Measurements from ENCODE around the gene MLIP. TPM values are rescaled to one million over a fixed set of nuclear protein-coding genes. Genes with fewer than 3 reads are reported as not detected.

MLIP gene
- total RNA-seq, 1 experiment from 2014 or later, result not detected

DNA sequence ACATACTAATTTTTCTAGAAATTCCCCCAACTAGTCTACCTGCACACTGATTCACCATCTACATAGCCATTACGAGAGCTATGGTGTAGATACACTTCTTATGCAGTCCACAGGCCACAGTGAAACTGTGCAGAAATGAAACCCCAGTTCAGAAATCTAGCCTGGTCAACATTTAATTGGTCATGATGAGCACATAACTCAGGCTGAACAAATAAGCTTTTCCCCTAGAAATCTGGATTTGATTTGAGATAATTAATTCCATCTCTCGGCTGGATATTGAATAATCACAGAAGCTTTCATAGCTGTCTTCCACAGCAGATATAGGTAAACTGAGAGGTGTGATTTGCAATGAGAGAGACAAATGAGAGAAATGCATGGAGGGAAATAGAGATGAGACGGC, 174.4 kb downstream of the MLIP start:
- Mint-ChIP-seq H3K36me3 (ENCODE audit: insufficient read depth, unreplicated experiment) (no peaks in the 10 kb centered on the region), H3K4me1 (ENCODE audit: insufficient read depth, unreplicated experiment) (peaks cover 21% of the 10 kb centered on the region), H3K27ac (ENCODE audit: low read depth, unreplicated experiment) (no peak overlapping the region), H3K4me3 (ENCODE audit: unreplicated experiment) (no peak overlapping the region), H3K9me3 (ENCODE audit: unreplicated experiment) (no peaks in the 10 kb centered on the region), H3K27me3 (ENCODE audit: insufficient read depth, unreplicated experiment) (no peaks in the 10 kb centered on the region)
- ChIA-PET POLR2A (no interaction called here), CTCF (interaction anchor here (0.5 to 2.0 kb wide), 6 partner anchors 9 to 554 kb away, joined by 3 to 8 read pairs (median 3); no protein-coding TSS in a partner anchor)
- TF ChIP-seq, protein P1, sequence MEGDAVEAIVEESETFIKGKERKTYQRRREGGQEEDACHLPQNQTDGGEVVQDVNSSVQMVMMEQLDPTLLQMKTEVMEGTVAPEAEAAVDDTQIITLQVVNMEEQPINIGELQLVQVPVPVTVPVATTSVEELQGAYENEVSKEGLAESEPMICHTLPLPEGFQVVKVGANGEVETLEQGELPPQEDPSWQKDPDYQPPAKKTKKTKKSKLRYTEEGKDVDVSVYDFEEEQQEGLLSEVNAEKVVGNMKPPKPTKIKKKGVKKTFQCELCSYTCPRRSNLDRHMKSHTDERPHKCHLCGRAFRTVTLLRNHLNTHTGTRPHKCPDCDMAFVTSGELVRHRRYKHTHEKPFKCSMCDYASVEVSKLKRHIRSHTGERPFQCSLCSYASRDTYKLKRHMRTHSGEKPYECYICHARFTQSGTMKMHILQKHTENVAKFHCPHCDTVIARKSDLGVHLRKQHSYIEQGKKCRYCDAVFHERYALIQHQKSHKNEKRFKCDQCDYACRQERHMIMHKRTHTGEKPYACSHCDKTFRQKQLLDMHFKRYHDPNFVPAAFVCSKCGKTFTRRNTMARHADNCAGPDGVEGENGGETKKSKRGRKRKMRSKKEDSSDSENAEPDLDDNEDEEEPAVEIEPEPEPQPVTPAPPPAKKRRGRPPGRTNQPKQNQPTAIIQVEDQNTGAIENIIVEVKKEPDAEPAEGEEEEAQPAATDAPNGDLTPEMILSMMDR (IDR thresholded peaks at IDR 0.05; ENCODE audit: unreplicated experiment), result no peak
- intact Hi-C loops (cut with micrococcal nuclease), result no loop called here
- DNase-seq (ENCODE audit: unreplicated experiment), result no peak
- no TSS peak for BruUV-seq (replicated peaks)

DNA sequence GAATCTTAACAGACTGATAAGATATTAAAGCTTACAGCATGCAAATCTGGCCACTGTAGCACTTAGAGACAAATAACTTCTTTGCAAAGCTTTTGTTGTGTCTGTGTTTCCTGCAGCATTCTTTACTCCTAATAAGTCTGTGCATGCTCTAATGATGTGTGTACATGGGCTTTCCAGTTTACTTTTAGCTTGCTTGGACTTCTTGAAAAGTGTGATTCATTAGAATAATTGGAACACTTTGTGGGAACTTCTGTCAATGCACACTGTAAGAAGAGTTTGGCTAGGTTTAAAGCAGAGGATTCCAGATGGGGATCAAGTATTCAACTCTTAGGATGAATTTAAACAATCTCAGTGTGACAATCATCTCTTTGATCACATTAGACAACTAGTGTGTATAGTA, 174.9 kb downstream of the MLIP start:
- no peak for DNase-seq (ENCODE audit: unreplicated experiment)
- peaks cover 26% of the 10 kb centered on the region for H3K4me1 Mint-ChIP-seq (ENCODE audit: insufficient read depth, unreplicated experiment)
- no peaks in the 10 kb centered on the region for H3K9me3 Mint-ChIP-seq (ENCODE audit: unreplicated experiment)
- ChIA-PET CTCF (interaction anchor here (0.5 to 2.0 kb wide), 5 partner anchors 8 to 275 kb away, joined by 3 to 8 read pairs (median 3); no protein-coding TSS in a partner anchor), POLR2A (interaction anchor here (0.6 kb wide), 1 partner anchor 827 kb away, joined by 3 read pairs; no protein-coding TSS in a partner anchor)
- no TSS peak for BruUV-seq (replicated peaks)
- H3K27me3 Mint-ChIP-seq (ENCODE audit: insufficient read depth, unreplicated experiment), result no peaks in the 10 kb centered on the region
- TF ChIP-seq, protein P1 (IDR thresholded peaks at IDR 0.05; ENCODE audit: unreplicated experiment), result no peak
- no peak overlapping the region for H3K4me3 Mint-ChIP-seq (ENCODE audit: unreplicated experiment)
- intact Hi-C loops (cut with micrococcal nuclease), result no loop called here
- no peaks in the 10 kb centered on the region for H3K36me3 Mint-ChIP-seq (ENCODE audit: insufficient read depth, unreplicated experiment)
- H3K27ac Mint-ChIP-seq (ENCODE audit: low read depth, unreplicated experiment), result no peak overlapping the region

DNA sequence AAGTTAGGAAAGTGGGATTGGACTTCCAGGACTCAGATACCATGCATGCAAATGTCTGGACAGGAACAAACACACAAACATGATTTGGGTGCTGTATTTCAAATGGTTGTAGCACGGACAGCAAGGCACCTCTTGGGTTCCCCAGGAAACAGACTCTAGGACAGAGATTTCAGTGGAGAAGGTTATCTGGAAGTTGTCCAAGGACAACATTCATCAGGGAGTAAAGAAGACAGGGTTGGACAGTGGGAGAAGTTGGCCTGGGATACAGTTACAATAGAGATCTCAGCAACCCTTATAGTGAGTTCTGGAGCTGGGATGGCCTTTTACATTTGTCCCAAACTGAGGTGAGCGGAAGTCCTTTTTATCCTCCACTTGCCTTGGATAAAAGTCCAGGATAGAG, 177.2 kb downstream of the MLIP start:
- intact Hi-C loops (cut with micrococcal nuclease), result no loop called here
- DNase-seq (ENCODE audit: unreplicated experiment), result peak; percentile 32
- Mint-ChIP-seq H3K27me3 (ENCODE audit: insufficient read depth, unreplicated experiment) (no peaks in the 10 kb centered on the region), H3K4me1 (ENCODE audit: insufficient read depth, unreplicated experiment) (peaks cover 26% of the 10 kb centered on the region), H3K36me3 (ENCODE audit: insufficient read depth, unreplicated experiment) (no peaks in the 10 kb centered on the region), H3K27ac (ENCODE audit: low read depth, unreplicated experiment) (no peak overlapping the region), H3K4me3 (ENCODE audit: unreplicated experiment) (no peak overlapping the region), H3K9me3 (ENCODE audit: unreplicated experiment) (no peaks in the 10 kb centered on the region)
- ChIA-PET CTCF (no interaction called here), POLR2A (no interaction called here)
- TF ChIP-seq, protein P1 (IDR thresholded peaks at IDR 0.05; ENCODE audit: unreplicated experiment), result no peak
- BruUV-seq (replicated peaks), result no TSS peak

DNA sequence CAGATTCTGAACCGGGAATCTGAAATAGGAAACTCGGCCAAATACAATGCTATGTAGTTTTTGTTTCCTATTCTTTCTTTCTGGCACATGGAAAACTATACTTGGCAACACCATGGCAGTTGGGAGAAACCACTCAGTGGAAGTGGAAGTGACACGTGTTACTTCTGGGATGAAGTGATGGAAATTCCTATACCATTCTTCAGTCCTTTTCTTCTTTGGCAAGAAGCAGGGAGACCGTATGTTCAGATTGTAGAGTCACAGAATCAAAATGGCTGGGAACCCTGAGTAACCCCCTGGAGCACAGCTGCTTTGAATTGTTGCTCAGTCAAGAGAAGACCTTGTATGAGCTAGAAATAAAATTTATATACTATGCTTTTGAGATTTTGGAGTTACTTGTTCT, 178.2 kb downstream of the MLIP start:
- H3K4me3 Mint-ChIP-seq (ENCODE audit: unreplicated experiment), result no peak overlapping the region
- no peaks in the 10 kb centered on the region for H3K36me3 Mint-ChIP-seq (ENCODE audit: insufficient read depth, unreplicated experiment)
- TF ChIP-seq, protein P1 (IDR thresholded peaks at IDR 0.05; ENCODE audit: unreplicated experiment), result no peak
- ChIA-PET POLR2A (no interaction called here), CTCF (no interaction called here)
- no peaks in the 10 kb centered on the region for H3K27me3 Mint-ChIP-seq (ENCODE audit: insufficient read depth, unreplicated experiment)
- no TSS peak for BruUV-seq (replicated peaks)
- no peak for DNase-seq (ENCODE audit: unreplicated experiment)
- intact Hi-C loops (cut with micrococcal nuclease), result no loop called here
- no peaks in the 10 kb centered on the region for H3K9me3 Mint-ChIP-seq (ENCODE audit: unreplicated experiment)
- no peak overlapping the region for H3K27ac Mint-ChIP-seq (ENCODE audit: low read depth, unreplicated experiment)
- peaks cover 26% of the 10 kb centered on the region for H3K4me1 Mint-ChIP-seq (ENCODE audit: insufficient read depth, unreplicated experiment)

Measured in MCF 10A (cell line).